SK-N-SH treated with all-trans-retinoic acid at 6 μM for 48 hours (cell line): ENCODE results near the gene SPG11.

ENCODE experiments used
- ATAC-seq: fragments of 200-7000 bp; cut with Tn5 transposase; 3 replicates; pipeline ENCODE4 v1.9.1; 2020; ENCODE audit warnings: mild to moderate bottlenecking, moderate library complexity
- ARNTL ChIP-seq: fragments of 450-650 bp; formaldehyde crosslinking; IDR thresholded peaks from 2 replicates; pipeline ENCODE4 v1.5.0; 2020; ENCODE audit warnings: low read depth, mild to moderate bottlenecking, moderate library complexity, borderline replicate concordance
- BACH2 ChIP-seq: fragments of 250-450 bp; sonication (Bioruptor Pico); IDR thresholded peaks from 2 replicates; pipeline ENCODE4 v1.9.0; 2021; ENCODE audit warnings: mild to moderate bottlenecking, borderline replicate concordance
- CREB5 ChIP-seq: fragments of 250-450 bp; sonication (Bioruptor Pico); IDR thresholded peaks from 2 replicates; pipeline ENCODE4 v1.5.1; 2020; ENCODE audit warnings: low read depth, mild to moderate bottlenecking, moderate library complexity
- CSDC2 ChIP-seq: fragments of 250-450 bp; sonication (Bioruptor Pico); IDR thresholded peaks from 2 replicates; pipeline ENCODE4 v1.5.0; 2020; ENCODE audit warnings: mild to moderate bottlenecking, moderate library complexity
- ESRRG ChIP-seq: fragments of 250-450 bp; sonication (Bioruptor Pico); IDR thresholded peaks from 2 replicates; pipeline ENCODE4 v1.6.1; 2021; ENCODE audit warnings: mild to moderate bottlenecking
- GLIS3 ChIP-seq: fragments of 250-450 bp; sonication (Bioruptor Pico); IDR thresholded peaks from 2 replicates; pipeline ENCODE4 v1.5.0; 2020; ENCODE audit warnings: mild to moderate bottlenecking, moderate library complexity
- OSR1 ChIP-seq: fragments of 250-450 bp; sonication (Bioruptor Pico); IDR thresholded peaks from 2 replicates; pipeline ENCODE4 v1.8.0; 2022; ENCODE audit warnings: moderate library complexity, mild to moderate bottlenecking, inconsistent platforms
- PATZ1 ChIP-seq: fragments of 250-450 bp; sonication (Bioruptor Pico); IDR thresholded peaks from 2 replicates; pipeline ENCODE4 v1.8.0; 2020; ENCODE audit warnings: mild to moderate bottlenecking, moderate library complexity, borderline replicate concordance
- SNAI2 ChIP-seq: fragments of 250-450 bp; sonication (Bioruptor Pico); IDR thresholded peaks from 2 replicates; pipeline ENCODE4 v1.5.0; 2020; ENCODE audit warnings: mild to moderate bottlenecking, moderate library complexity
- TCF4 ChIP-seq: fragments of 250-450 bp; sonication (Bioruptor Pico); IDR thresholded peaks from 2 replicates; pipeline ENCODE4 v1.8.0; 2021; ENCODE audit warnings: mild to moderate bottlenecking, moderate library complexity, borderline replicate concordance
- ZC3H10 ChIP-seq: fragments of 250-450 bp; sonication (Bioruptor Pico); IDR thresholded peaks from 2 replicates; pipeline ENCODE4 v1.5.1; 2021; ENCODE audit warnings: mild to moderate bottlenecking, moderate library complexity
- ZFP3 ChIP-seq: fragments of 250-450 bp; sonication (Bioruptor Pico); IDR thresholded peaks from 2 replicates; pipeline ENCODE4 v1.5.0; 2020; ENCODE audit warnings: mild to moderate bottlenecking, moderate library complexity
- ZFP30 ChIP-seq: fragments of 450-650 bp; formaldehyde crosslinking; IDR thresholded peaks from 2 replicates; pipeline ENCODE4 v1.5.0; 2022; ENCODE audit warnings: mild to moderate bottlenecking, moderate library complexity
- ZNF565 ChIP-seq: fragments of 450-650 bp; formaldehyde crosslinking; conservative IDR thresholded peaks from 2 replicates; pipeline ENCODE4 v1.5.0; 2020; ENCODE audit warnings: low read depth, mild to moderate bottlenecking, moderate library complexity
- ZNF70 ChIP-seq: fragments of 450-650 bp; formaldehyde crosslinking; IDR thresholded peaks from 2 replicates; pipeline ENCODE4 v1.5.0; 2020; ENCODE audit warnings: mild to moderate bottlenecking, moderate library complexity
- TF ChIP-seq, protein P1 (sequence below): fragments of 250-450 bp; sonication (Bioruptor Pico); IDR thresholded peaks from 2 replicates; pipeline ENCODE4 v1.5.0; 2020; ENCODE audit warnings: mild to moderate bottlenecking, moderate library complexity
- TF ChIP-seq, protein P2 (sequence below): fragments of 250-450 bp; sonication (Bioruptor Pico); IDR thresholded peaks from 2 replicates; pipeline ENCODE4 v1.5.1; 2021; ENCODE audit warnings: mild to moderate bottlenecking, moderate library complexity

Gene SPG11

GRCh38 chr15:44537735-44538240, 125.7 kb downstream of the SPG11 start:
- peak; percentile 7 for ATAC-seq
- TF ChIP-seq ZFP30 (CRISPR knock-in tag), result no peak
- TF ChIP-seq ZC3H10, result no peak
- no peak for TF ChIP-seq CREB5 (CRISPR knock-in tag)
- TF ChIP-seq ZFP3 (CRISPR knock-in tag), result no peak
- no peak for TF ChIP-seq ESRRG
- TF ChIP-seq PATZ1 (CRISPR knock-in tag), result no peak

GRCh38 chr15:44536962-44537734, 126.3 kb downstream of the SPG11 start, which contains the start of gene EIF3J:
Gene EIF3J (plus strand): TSS chr15:44537147. CDS start chr15:44537195, 48 bp downstream.
- TF ChIP-seq, protein P1, sequence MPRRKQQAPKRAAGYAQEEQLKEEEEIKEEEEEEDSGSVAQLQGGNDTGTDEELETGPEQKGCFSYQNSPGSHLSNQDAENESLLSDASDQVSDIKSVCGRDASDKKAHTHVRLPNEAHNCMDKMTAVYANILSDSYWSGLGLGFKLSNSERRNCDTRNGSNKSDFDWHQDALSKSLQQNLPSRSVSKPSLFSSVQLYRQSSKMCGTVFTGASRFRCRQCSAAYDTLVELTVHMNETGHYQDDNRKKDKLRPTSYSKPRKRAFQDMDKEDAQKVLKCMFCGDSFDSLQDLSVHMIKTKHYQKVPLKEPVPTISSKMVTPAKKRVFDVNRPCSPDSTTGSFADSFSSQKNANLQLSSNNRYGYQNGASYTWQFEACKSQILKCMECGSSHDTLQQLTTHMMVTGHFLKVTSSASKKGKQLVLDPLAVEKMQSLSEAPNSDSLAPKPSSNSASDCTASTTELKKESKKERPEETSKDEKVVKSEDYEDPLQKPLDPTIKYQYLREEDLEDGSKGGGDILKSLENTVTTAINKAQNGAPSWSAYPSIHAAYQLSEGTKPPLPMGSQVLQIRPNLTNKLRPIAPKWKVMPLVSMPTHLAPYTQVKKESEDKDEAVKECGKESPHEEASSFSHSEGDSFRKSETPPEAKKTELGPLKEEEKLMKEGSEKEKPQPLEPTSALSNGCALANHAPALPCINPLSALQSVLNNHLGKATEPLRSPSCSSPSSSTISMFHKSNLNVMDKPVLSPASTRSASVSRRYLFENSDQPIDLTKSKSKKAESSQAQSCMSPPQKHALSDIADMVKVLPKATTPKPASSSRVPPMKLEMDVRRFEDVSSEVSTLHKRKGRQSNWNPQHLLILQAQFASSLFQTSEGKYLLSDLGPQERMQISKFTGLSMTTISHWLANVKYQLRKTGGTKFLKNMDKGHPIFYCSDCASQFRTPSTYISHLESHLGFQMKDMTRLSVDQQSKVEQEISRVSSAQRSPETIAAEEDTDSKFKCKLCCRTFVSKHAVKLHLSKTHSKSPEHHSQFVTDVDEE (CRISPR knock-in tag), result no peak
- TF ChIP-seq GLIS3 (CRISPR knock-in tag) (no peak), SNAI2 (no peak), CSDC2 (CRISPR knock-in tag) (no peak), OSR1 (CRISPR knock-in tag) (no peak), ARNTL (CRISPR knock-in tag) (no peak), ZFP3 (CRISPR knock-in tag) (no peak), BACH2 (no peak), CREB5 (CRISPR knock-in tag) (no peak), TCF4 (CRISPR knock-in tag) (no peak), PATZ1 (CRISPR knock-in tag) (no peak), ZNF70 (CRISPR knock-in tag) (no peak), ZC3H10 (no peak), ZNF565 (CRISPR knock-in tag) (no peak), ZFP30 (CRISPR knock-in tag) (no peak)
- TF ChIP-seq, protein P2, sequence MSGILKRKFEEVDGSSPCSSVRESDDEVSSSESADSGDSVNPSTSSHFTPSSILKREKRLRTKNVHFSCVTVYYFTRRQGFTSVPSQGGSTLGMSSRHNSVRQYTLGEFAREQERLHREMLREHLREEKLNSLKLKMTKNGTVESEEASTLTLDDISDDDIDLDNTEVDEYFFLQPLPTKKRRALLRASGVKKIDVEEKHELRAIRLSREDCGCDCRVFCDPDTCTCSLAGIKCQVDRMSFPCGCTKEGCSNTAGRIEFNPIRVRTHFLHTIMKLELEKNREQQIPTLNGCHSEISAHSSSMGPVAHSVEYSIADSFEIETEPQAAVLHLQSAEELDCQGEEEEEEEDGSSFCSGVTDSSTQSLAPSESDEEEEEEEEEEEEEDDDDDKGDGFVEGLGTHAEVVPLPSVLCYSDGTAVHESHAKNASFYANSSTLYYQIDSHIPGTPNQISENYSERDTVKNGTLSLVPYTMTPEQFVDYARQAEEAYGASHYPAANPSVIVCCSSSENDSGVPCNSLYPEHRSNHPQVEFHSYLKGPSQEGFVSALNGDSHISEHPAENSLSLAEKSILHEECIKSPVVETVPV (CRISPR knock-in tag), result no peak
- peak; percentile 93 for ATAC-seq
